ENCODE measurements around the gene C22orf23.
"Not testable (repeated sequence)": the region's sequence is repeated elsewhere in the genome, so short reads cannot be mapped to it uniquely, and the experiment has no call there.

C22orf23 gene

GRCh38 chr22:37981282-37982011, 28.0 kb upstream of the C22orf23 start:
- TF ChIP-seq CTCF (conservative IDR thresholded peaks at IDR 0.05; ENCODE audit: low read depth, low read length): no peak
- Histone ChIP-seq H3K4me3 (IDR thresholded peaks at IDR 0.05; ENCODE audit: insufficient read depth, low read depth, low read length) (no peak overlapping the region), H3K79me2 (ENCODE audit: insufficient read depth, low read depth) (no peaks in the 10 kb centered on the region), H3K36me3 (ENCODE audit: insufficient read depth) (no peaks in the 10 kb centered on the region), H3K9ac (no peak overlapping the region), H3K4me1 (ENCODE audit: low read depth, poor library complexity, severe bottlenecking) (no peaks in the 10 kb centered on the region), H3K4me2 (no peak overlapping the region), H3K27ac (no peak overlapping the region), H3K27me3 (ENCODE audit: insufficient read depth, low read depth) (no peaks in the 10 kb centered on the region), H2AFZ (ENCODE audit: low read depth) (no peak overlapping the region), H4K20me1 (ENCODE audit: insufficient read depth) (no peaks in the 10 kb centered on the region)

GRCh38 chr22:37979782-37980181, 26.4 kb upstream of the C22orf23 start:
- Histone ChIP-seq H4K20me1 (ENCODE audit: insufficient read depth) (no peaks in the 10 kb centered on the region), H3K4me2 (no peak overlapping the region), H3K9ac (no peak overlapping the region), H3K4me3 (IDR thresholded peaks at IDR 0.05; ENCODE audit: insufficient read depth, low read depth, low read length) (no peak overlapping the region), H3K27me3 (ENCODE audit: insufficient read depth, low read depth) (no peaks in the 10 kb centered on the region), H3K79me2 (ENCODE audit: insufficient read depth, low read depth) (no peaks in the 10 kb centered on the region), H3K4me1 (ENCODE audit: low read depth, poor library complexity, severe bottlenecking) (no peaks in the 10 kb centered on the region), H3K27ac (no peak overlapping the region), H2AFZ (ENCODE audit: low read depth) (no peak overlapping the region), H3K36me3 (ENCODE audit: insufficient read depth) (no peaks in the 10 kb centered on the region)
- TF ChIP-seq CTCF (conservative IDR thresholded peaks at IDR 0.05; ENCODE audit: low read depth, low read length): no peak

GRCh38 chr22:37976547-37976946, 23.1 kb upstream of the C22orf23 start:
- no peaks in the 10 kb centered on the region for H3K27me3 ChIP-seq (ENCODE audit: insufficient read depth, low read depth)
- H3K79me2 ChIP-seq (ENCODE audit: insufficient read depth, low read depth): no peaks in the 10 kb centered on the region
- H3K27ac ChIP-seq: no peak overlapping the region
- H2AFZ ChIP-seq (ENCODE audit: low read depth): no peak overlapping the region
- no peaks in the 10 kb centered on the region for H3K4me1 ChIP-seq (ENCODE audit: low read depth, poor library complexity, severe bottlenecking)
- no peak overlapping the region for H3K4me3 ChIP-seq (IDR thresholded peaks at IDR 0.05; ENCODE audit: insufficient read depth, low read depth, low read length)
- H4K20me1 ChIP-seq (ENCODE audit: insufficient read depth): no peaks in the 10 kb centered on the region
- no peak overlapping the region for H3K9ac ChIP-seq
- no peak overlapping the region for H3K4me2 ChIP-seq
- no peak for TF ChIP-seq CTCF (conservative IDR thresholded peaks at IDR 0.05; ENCODE audit: low read depth, low read length)
- H3K36me3 ChIP-seq (ENCODE audit: insufficient read depth): no peaks in the 10 kb centered on the region

GRCh38 chr22:37976022-37976421, 22.6 kb upstream of the C22orf23 start:
- not testable (repeated sequence) for H3K27ac ChIP-seq; H2AFZ ChIP-seq (ENCODE audit: low read depth); H3K27me3 ChIP-seq (ENCODE audit: insufficient read depth, low read depth); H3K9ac ChIP-seq; H3K36me3 ChIP-seq (ENCODE audit: insufficient read depth); H3K4me3 ChIP-seq (IDR thresholded peaks at IDR 0.05; ENCODE audit: insufficient read depth, low read depth, low read length); H3K4me2 ChIP-seq; H3K4me1 ChIP-seq (ENCODE audit: low read depth, poor library complexity, severe bottlenecking); H4K20me1 ChIP-seq (ENCODE audit: insufficient read depth); H3K79me2 ChIP-seq (ENCODE audit: insufficient read depth, low read depth)

- H2AFZ ChIP-seq (ENCODE audit: low read depth): no peak overlapping the region
- H4K20me1 ChIP-seq (ENCODE audit: insufficient read depth): no peaks in the 10 kb centered on the region
- no peaks in the 10 kb centered on the region for H3K4me1 ChIP-seq (ENCODE audit: low read depth, poor library complexity, severe bottlenecking)
- H3K79me2 ChIP-seq (ENCODE audit: insufficient read depth, low read depth): no peaks in the 10 kb centered on the region
- no peaks in the 10 kb centered on the region for H3K36me3 ChIP-seq (ENCODE audit: insufficient read depth)
- TF ChIP-seq CTCF (conservative IDR thresholded peaks at IDR 0.05; ENCODE audit: low read depth, low read length): no peak
- H3K4me3 ChIP-seq (IDR thresholded peaks at IDR 0.05; ENCODE audit: insufficient read depth, low read depth, low read length): no peak overlapping the region
- no peak overlapping the region for H3K27ac ChIP-seq
- H3K4me2 ChIP-seq: no peak overlapping the region
- no peak overlapping the region for H3K9ac ChIP-seq
- no peaks in the 10 kb centered on the region for H3K27me3 ChIP-seq (ENCODE audit: insufficient read depth, low read depth)
These were observed 21.8 kb upstream of the C22orf23 start for GRCh38 chr22:37975153-37975552.
